ENCODE data around the gene SGO2. TPM values are rescaled to one million over a fixed set of nuclear protein-coding genes. Genes with fewer than 3 reads are reported as not detected.

SGO2 gene
- total and polyA plus RNA-seq, 2 experiments from 2014 or later = 6.3 to 14.5 TPM

- Histone ChIP-seq H3K4me1 (ENCODE audit: insufficient read depth) (peaks cover 26% of the 10 kb centered on the region), H3F3A (ENCODE audit: insufficient read depth) (peaks cover 49% of the 10 kb centered on the region), H2AFZ (no peak overlapping the region), H3K4me3 (no peak overlapping the region), H3K9me3 (ENCODE audit: low read depth) (no peaks in the 10 kb centered on the region), H3K79me2 (ENCODE audit: insufficient read depth) (no peaks in the 10 kb centered on the region), H3K9ac (no peak overlapping the region), H3K36me3 (ENCODE audit: low read depth) (peaks cover 19% of the 10 kb centered on the region), H4K20me1 (ENCODE audit: insufficient read depth) (no peaks in the 10 kb centered on the region), H3K9me2 (ENCODE audit: insufficient read depth) (no peaks in the 10 kb centered on the region), H3K27me3 (replicated peaks; ENCODE audit: insufficient read depth) (no peaks in the 10 kb centered on the region), H3K27ac (no peak overlapping the region), H3K4me2 (ENCODE audit: unreplicated experiment) (no peak overlapping the region)
- in situ Hi-C loops (cut with MboI) = loop anchor here (10.0 kb wide), 1 partner anchor 507 kb away; no protein-coding TSS in a partner anchor
- DNase-seq = no peak
- TF ChIP-seq EZH2phosphoT487 (IDR thresholded peaks at IDR 0.05; ENCODE audit: insufficient read depth, low read depth) (no peak), EZH2 (IDR thresholded peaks at IDR 0.05; ENCODE audit: insufficient read depth, poor library complexity, severe bottlenecking) (no peak)
These were observed 43.8 kb upstream of the SGO2 start for GRCh38 chr2:200482194-200482593.

- no peak overlapping the region for H3K9ac ChIP-seq
- H4K20me1 ChIP-seq (ENCODE audit: insufficient read depth) = no peaks in the 10 kb centered on the region
- no peaks in the 10 kb centered on the region for H3K9me3 ChIP-seq (ENCODE audit: low read depth)
- H3K79me2 ChIP-seq (ENCODE audit: insufficient read depth) = no peaks in the 10 kb centered on the region
- no peaks in the 10 kb centered on the region for H3K9me2 ChIP-seq (ENCODE audit: insufficient read depth)
- no peak overlapping the region for H3K4me2 ChIP-seq (ENCODE audit: unreplicated experiment)
- peaks cover 4% of the 10 kb centered on the region; the same call in 1 of the 2 replicates for H3K36me3 ChIP-seq (ENCODE audit: low read depth)
- TF ChIP-seq EZH2phosphoT487 (IDR thresholded peaks at IDR 0.05; ENCODE audit: insufficient read depth, low read depth) (no peak), EZH2 (IDR thresholded peaks at IDR 0.05; ENCODE audit: insufficient read depth, poor library complexity, severe bottlenecking) (no peak)
- H3K27me3 ChIP-seq (replicated peaks; ENCODE audit: insufficient read depth) = no peaks in the 10 kb centered on the region
- H3F3A ChIP-seq (ENCODE audit: insufficient read depth) = peaks cover 39% of the 10 kb centered on the region
- no peak overlapping the region for H3K27ac ChIP-seq
- peaks cover 24% of the 10 kb centered on the region for H3K4me1 ChIP-seq (ENCODE audit: insufficient read depth)
- in situ Hi-C loops (cut with MboI) = loop anchor here (10.0 kb wide), 1 partner anchor 509 kb away; no protein-coding TSS in a partner anchor
- DNase-seq = peak; percentile 26
- H3K4me3 ChIP-seq = no peak overlapping the region
- WGBS, 2 experiments (ENCODE audit: low coverage in 1 of 2, low lambda C conversion rate in 2 of 2, missing lambda C conversion rate in 2 of 2) = 79% methylated on average over 4 of the region's 4 CpGs
- H2AFZ ChIP-seq = no peak overlapping the region
These were observed 42.2 kb upstream of the SGO2 start for GRCh38 chr2:200483729-200484198.

DNA sequence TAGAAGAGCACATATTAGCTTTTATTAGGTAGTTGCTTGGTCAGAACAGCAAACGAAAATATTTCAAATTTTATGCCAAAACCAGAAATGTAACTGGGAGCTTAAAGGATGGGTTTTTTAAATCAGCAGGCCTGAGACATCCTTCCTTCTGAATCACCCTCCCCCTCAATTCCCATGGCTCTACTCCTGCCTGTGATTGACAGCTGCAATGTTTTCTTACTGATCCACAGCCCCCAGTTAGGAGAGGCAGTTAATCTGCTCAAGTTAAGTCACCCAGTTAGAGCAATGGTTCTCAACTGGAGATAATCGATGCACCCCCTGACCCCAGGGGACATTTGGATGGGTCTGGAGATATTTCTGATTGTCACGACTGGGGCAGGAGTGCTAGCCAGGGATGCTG, 41.1 kb upstream of the SGO2 start:
- H3K9me2 ChIP-seq (ENCODE audit: insufficient read depth) = no peaks in the 10 kb centered on the region
- no peak overlapping the region for H3K4me3 ChIP-seq
- H3F3A ChIP-seq (ENCODE audit: insufficient read depth) = peaks cover 31% of the 10 kb centered on the region
- in situ Hi-C loops (cut with MboI) = loop anchor here (10.0 kb wide), 1 partner anchor 510 kb away; no protein-coding TSS in a partner anchor
- H3K27me3 ChIP-seq (replicated peaks; ENCODE audit: insufficient read depth) = no peaks in the 10 kb centered on the region
- no peak overlapping the region for H3K27ac ChIP-seq
- no peaks in the 10 kb centered on the region for H3K9me3 ChIP-seq (ENCODE audit: low read depth)
- no peak overlapping the region for H3K9ac ChIP-seq
- H3K79me2 ChIP-seq (ENCODE audit: insufficient read depth) = no peaks in the 10 kb centered on the region
- H3K4me1 ChIP-seq (ENCODE audit: insufficient read depth) = peaks cover 12% of the 10 kb centered on the region
- no peak overlapping the region for H3K4me2 ChIP-seq (ENCODE audit: unreplicated experiment)
- peak; percentile 31 for DNase-seq
- H4K20me1 ChIP-seq (ENCODE audit: insufficient read depth) = no peaks in the 10 kb centered on the region
- WGBS, 2 experiments (ENCODE audit: low coverage in 1 of 2, low lambda C conversion rate in 2 of 2, missing lambda C conversion rate in 2 of 2) = 54 to 60% methylated on average over 3 of the region's 3 CpGs
- no peaks in the 10 kb centered on the region; the same call in 1 of the 2 replicates for H3K36me3 ChIP-seq (ENCODE audit: low read depth)
- no peak overlapping the region for H2AFZ ChIP-seq
- TF ChIP-seq EZH2phosphoT487 (IDR thresholded peaks at IDR 0.05; ENCODE audit: insufficient read depth, low read depth) = no peak
- no peak for TF ChIP-seq EZH2 (IDR thresholded peaks at IDR 0.05; ENCODE audit: insufficient read depth, poor library complexity, severe bottlenecking)

GRCh38 chr2:200486529-200486928, 39.5 kb upstream of the SGO2 start:
- no peak overlapping the region for H3K4me3 ChIP-seq
- TF ChIP-seq EZH2phosphoT487 (IDR thresholded peaks at IDR 0.05; ENCODE audit: insufficient read depth, low read depth) = no peak
- no peak for TF ChIP-seq EZH2 (IDR thresholded peaks at IDR 0.05; ENCODE audit: insufficient read depth, poor library complexity, severe bottlenecking)
- WGBS, 2 experiments (ENCODE audit: low coverage in 1 of 2, low lambda C conversion rate in 2 of 2, missing lambda C conversion rate in 2 of 2) = 55 to 62% methylated on average over 2 of the region's 2 CpGs
- H3K9me2 ChIP-seq (ENCODE audit: insufficient read depth) = no peaks in the 10 kb centered on the region
- H3K9ac ChIP-seq = no peak overlapping the region
- peaks cover 5% of the 10 kb centered on the region; the same call in 1 of the 2 replicates for H3K36me3 ChIP-seq (ENCODE audit: low read depth)
- H3K9me3 ChIP-seq (ENCODE audit: low read depth) = no peaks in the 10 kb centered on the region
- peaks cover 6% of the 10 kb centered on the region for H3K4me1 ChIP-seq (ENCODE audit: insufficient read depth)
- DNase-seq = no peak
- no peak overlapping the region for H3K27ac ChIP-seq
- H3K27me3 ChIP-seq (replicated peaks; ENCODE audit: insufficient read depth) = no peaks in the 10 kb centered on the region
- peaks cover 18% of the 10 kb centered on the region; the same call in 1 of the 2 replicates for H3F3A ChIP-seq (ENCODE audit: insufficient read depth)
- no peak overlapping the region for H2AFZ ChIP-seq
- H4K20me1 ChIP-seq (ENCODE audit: insufficient read depth) = no peaks in the 10 kb centered on the region
- no peak overlapping the region for H3K4me2 ChIP-seq (ENCODE audit: unreplicated experiment)
- H3K79me2 ChIP-seq (ENCODE audit: insufficient read depth) = no peaks in the 10 kb centered on the region
- in situ Hi-C loops (cut with MboI) = loop anchor here (10.0 kb wide), 1 partner anchor 512 kb away; no protein-coding TSS in a partner anchor
